ENCODE results near the gene TP63.

Gene TP63

DNA sequence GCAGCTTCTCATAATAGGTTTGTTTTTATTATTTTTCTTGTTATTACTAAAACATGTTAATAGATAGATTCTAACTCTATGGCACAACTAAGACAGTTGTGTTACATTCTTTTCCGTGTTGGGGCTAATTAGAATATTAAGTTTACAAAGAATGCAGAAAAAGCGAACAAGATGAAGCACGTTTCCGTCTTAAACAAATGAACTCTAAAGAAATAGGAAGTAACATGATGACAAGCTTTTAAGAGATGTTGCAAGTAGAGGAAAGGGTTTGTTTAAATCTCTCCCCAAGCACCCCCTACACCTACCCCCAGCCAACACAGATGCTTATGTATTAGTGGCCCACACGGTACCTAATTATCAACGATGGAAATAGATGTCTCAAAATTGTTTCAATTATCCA lies 207.1 kb downstream of the TP63 start:
- H3K27ac Mint-ChIP-seq: no peak overlapping the region
- peaks cover 5% of the 10 kb centered on the region for H3K27me3 Mint-ChIP-seq
- H3K9me3 Mint-ChIP-seq: no peaks in the 10 kb centered on the region
- no peak overlapping the region for H3K4me3 Mint-ChIP-seq
- peaks cover 13% of the 10 kb centered on the region for H3K4me1 Mint-ChIP-seq (ENCODE audit: low read depth)
- H3K36me3 Mint-ChIP-seq (ENCODE audit: low read depth): no peaks in the 10 kb centered on the region

DNA sequence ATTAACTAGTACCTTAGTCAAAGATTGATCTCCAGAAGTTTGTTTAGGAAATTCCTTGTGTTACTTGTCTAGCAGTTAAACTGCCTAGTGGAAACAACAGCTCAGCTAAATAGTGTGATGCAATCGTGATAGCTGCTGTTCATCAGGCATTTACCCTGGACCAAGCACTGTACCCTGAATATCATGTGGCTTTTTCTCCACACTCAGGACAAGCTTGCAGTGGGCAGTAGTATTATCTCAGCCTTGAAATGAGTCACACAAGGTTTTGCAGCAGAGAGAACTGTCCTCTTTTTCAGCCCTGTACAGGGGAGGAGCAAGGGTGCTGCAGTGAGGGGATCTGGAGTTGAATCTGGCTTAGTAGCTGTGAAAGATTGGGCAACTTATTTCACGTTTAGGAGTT lies 208.4 kb downstream of the TP63 start:
- H3K9me3 Mint-ChIP-seq: no peaks in the 10 kb centered on the region
- H3K27ac Mint-ChIP-seq: no peak overlapping the region
- H3K4me3 Mint-ChIP-seq: no peak overlapping the region
- H3K36me3 Mint-ChIP-seq (ENCODE audit: low read depth): no peaks in the 10 kb centered on the region
- H3K4me1 Mint-ChIP-seq (ENCODE audit: low read depth): peaks cover 13% of the 10 kb centered on the region
- peaks cover 5% of the 10 kb centered on the region for H3K27me3 Mint-ChIP-seq

DNA sequence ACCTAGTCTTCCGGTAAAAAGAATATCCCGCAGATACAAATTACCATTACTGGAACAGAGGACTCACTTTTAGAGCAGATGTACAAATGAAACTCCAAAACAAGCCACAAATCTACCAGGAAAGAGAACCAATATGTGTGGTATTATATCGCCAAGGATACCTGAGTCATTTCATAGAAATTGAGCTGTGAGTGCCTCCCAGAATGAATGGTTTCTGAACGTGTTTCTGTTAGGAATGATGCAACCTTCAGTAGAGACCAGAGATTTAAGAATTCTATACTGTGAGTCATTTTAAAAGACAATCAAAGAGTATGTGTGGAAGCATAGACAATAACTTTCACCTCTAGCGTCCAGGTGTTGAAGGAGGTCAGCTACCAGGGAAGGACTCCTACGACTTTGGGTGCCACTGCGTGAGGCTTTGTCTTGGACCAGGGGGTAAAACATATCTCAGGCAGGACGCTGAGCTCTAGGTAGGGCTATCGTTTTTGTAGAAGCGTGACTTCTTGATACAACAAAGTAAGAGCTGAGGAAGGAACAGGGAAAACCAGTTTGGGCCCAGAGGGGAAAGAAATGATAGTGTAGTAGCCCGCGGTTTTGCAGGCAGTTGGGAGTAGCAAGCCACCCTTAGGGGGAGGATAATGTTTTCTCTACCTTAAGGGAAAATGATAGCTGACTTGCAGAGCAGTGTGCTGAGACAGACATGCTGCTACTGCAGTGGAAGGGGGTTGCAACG lies 210.4 kb downstream of the TP63 start:
- Mint-ChIP-seq H3K4me1 (ENCODE audit: low read depth) (peaks cover 13% of the 10 kb centered on the region), H3K27ac (peak overlapping the region; percentile 9), H3K4me3 (no peak overlapping the region)

DNA sequence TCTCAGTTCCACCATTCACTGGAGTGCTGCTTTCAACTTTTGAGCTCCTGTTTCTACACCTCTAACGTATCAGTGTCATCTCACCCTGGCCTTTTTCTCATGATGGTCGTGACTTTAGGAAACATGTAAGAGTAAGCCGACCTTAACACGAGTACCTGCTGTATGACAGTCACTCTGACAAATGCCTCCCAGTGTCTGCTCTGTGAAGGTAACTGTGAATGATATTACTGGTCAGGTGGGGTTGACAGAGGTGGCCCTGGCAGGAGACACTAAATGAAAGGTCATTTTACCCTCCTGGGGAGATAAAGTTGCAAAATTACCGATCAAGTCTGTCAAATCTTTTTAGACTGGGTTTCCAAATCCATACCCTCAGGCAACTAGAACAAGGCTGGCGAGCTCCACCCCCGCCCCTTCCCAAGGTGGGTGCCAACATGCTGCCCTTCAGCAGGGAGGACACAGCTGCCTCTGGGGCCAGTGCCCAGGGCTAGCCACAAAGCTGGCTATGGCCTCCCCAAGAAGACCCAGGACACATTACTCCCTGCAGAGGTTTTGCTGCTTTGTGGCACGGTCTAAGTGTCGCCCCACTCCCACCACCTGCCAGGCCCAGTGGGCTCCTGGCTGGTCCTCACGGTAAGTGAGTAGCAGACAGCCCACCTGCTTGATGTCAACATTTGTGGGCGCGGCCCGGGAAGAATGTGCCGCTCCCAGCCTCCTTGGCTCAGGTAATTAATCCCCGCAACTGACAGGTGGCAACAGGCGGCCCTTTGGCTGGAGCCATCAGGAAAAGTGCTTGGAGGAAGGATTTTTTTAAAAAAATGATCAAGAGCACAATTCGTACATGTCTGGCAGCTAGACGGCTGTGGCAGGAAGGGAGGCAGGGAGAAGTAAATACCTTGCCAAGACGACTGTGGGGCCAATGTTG lies 211.8 kb downstream of the TP63 start:
- no peak overlapping the region for H3K27ac Mint-ChIP-seq
- peaks cover 13% of the 10 kb centered on the region for H3K4me1 Mint-ChIP-seq (ENCODE audit: low read depth)
- no peaks in the 10 kb centered on the region for H3K36me3 Mint-ChIP-seq (ENCODE audit: low read depth)
- no peaks in the 10 kb centered on the region for H3K9me3 Mint-ChIP-seq
- H3K4me3 Mint-ChIP-seq: no peak overlapping the region
- peaks cover 4% of the 10 kb centered on the region for H3K27me3 Mint-ChIP-seq

More for the DNA sequence above, 210.4 kb downstream of the TP63 start:
- no peaks in the 10 kb centered on the region for H3K36me3 Mint-ChIP-seq (ENCODE audit: low read depth)
- no peaks in the 10 kb centered on the region for H3K9me3 Mint-ChIP-seq
- peaks cover 5% of the 10 kb centered on the region for H3K27me3 Mint-ChIP-seq

- peaks cover 13% of the 10 kb centered on the region for H3K4me1 Mint-ChIP-seq (ENCODE audit: low read depth)
- no peak overlapping the region for H3K4me3 Mint-ChIP-seq
- no peaks in the 10 kb centered on the region for H3K36me3 Mint-ChIP-seq (ENCODE audit: low read depth)
- H3K9me3 Mint-ChIP-seq: no peaks in the 10 kb centered on the region
- H3K27me3 Mint-ChIP-seq: no peaks in the 10 kb centered on the region
- no peak overlapping the region for H3K27ac Mint-ChIP-seq
Observed at GRCh38 chr3:189845069-189845468, 213.9 kb downstream of the TP63 start.

GRCh38 chr3:189848395-189849040 lies 217.3 kb downstream of the TP63 start:
- Mint-ChIP-seq H3K9me3 (no peaks in the 10 kb centered on the region), H3K4me1 (ENCODE audit: low read depth) (no peaks in the 10 kb centered on the region), H3K27me3 (no peaks in the 10 kb centered on the region)

DNA sequence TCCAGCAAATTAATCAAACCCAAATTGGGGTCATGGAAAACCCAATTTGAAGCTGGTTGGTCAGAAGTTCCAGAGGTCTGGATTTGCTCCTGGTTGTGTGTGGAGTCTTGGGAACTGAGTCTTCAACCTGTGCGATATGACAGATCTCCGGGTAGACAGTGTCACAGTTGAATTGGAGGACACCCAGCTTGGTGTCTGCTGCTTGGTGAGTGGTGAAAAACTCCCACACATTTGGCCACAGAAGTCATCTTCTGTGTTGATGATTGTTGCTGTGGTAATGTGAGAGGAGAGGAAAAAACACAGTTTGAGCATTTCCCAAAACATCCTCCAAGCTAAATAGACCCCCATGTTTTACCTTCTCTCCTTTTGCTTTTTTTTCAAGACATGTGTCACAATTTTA lies 218.1 kb downstream of the TP63 start:
- no peaks in the 10 kb centered on the region for H3K36me3 Mint-ChIP-seq (ENCODE audit: low read depth)
- H3K4me3 Mint-ChIP-seq: no peak overlapping the region
- no peaks in the 10 kb centered on the region for H3K4me1 Mint-ChIP-seq (ENCODE audit: low read depth)
- no peak overlapping the region for H3K27ac Mint-ChIP-seq
- H3K9me3 Mint-ChIP-seq: no peaks in the 10 kb centered on the region
- H3K27me3 Mint-ChIP-seq: no peaks in the 10 kb centered on the region

More at GRCh38 chr3:189848395-189849040, 217.3 kb downstream of the TP63 start:
- no peaks in the 10 kb centered on the region for H3K36me3 Mint-ChIP-seq (ENCODE audit: low read depth)
- H3K27ac Mint-ChIP-seq: no peak overlapping the region
- no peak overlapping the region for H3K4me3 Mint-ChIP-seq

DNA sequence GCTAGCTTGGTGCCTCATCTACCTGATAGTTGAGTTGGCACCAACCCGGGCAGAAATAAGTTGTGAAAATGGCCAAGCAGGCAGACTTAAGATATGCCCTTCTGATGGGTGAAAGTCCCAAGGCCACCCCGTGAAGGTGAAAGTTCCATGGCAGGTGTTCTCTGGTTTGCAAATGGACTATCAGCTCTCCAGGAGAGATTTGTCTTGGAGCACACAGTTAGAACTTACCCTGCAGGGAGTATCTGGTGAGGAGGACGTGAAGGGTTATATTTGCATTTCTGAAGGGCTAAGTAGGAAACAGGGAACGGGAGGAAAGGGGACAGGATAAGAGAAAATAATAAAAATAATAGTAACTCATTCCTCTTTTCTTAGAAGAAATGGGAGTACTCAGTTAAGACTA lies 220.5 kb downstream of the TP63 start:
- H3K4me3 Mint-ChIP-seq: no peak overlapping the region
- H3K4me1 Mint-ChIP-seq (ENCODE audit: low read depth): no peaks in the 10 kb centered on the region
- H3K27ac Mint-ChIP-seq: no peak overlapping the region
- no peaks in the 10 kb centered on the region for H3K27me3 Mint-ChIP-seq
- H3K36me3 Mint-ChIP-seq (ENCODE audit: low read depth): no peaks in the 10 kb centered on the region
- H3K9me3 Mint-ChIP-seq: no peaks in the 10 kb centered on the region

DNA sequence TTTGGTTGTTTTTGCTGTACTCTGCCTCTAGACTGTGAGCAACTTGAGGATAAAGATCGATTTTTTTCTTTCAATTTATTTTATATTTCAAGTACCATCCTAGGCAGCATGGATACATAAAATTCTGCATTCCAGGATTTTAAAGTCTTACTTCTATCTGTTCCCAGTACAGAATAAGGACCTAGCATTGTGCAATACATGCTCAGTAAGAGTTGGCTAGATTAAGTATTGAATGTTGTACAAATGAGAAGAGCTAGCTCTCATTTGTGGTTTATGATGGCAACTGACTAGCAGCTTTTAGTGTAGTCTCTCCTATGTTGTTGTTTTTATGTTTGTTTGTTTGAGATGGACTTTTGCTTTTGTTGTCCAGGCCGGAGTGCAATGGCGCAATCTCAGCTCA lies 222.7 kb downstream of the TP63 start:
- H3K4me3 Mint-ChIP-seq: no peak overlapping the region
- H3K36me3 Mint-ChIP-seq (ENCODE audit: low read depth): no peaks in the 10 kb centered on the region
- H3K27me3 Mint-ChIP-seq: no peaks in the 10 kb centered on the region
- H3K27ac Mint-ChIP-seq: no peak overlapping the region
- no peaks in the 10 kb centered on the region for H3K4me1 Mint-ChIP-seq (ENCODE audit: low read depth)
- no peaks in the 10 kb centered on the region for H3K9me3 Mint-ChIP-seq

DNA sequence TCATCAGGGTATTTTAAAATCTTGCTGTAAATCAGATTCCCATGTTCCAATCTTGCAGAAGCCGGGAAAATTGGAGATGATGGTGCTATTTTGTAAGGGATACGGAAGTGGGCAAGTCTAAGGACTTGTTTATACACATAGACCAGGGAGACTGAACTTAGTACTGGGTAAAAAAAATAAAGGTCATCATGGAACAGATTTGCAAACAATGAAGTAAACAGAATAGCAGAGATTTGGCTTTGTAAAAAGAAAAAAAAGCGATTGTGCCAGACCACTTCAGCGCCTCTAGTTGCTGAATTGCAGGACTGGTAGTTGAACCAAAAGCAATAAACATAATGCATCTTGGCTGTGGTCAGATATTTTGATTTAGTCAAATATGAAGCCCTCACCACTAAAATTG lies 229.1 kb downstream of the TP63 start:
- Mint-ChIP-seq H3K4me3 (no peak overlapping the region), H3K9me3 (no peaks in the 10 kb centered on the region), H3K36me3 (ENCODE audit: low read depth) (no peaks in the 10 kb centered on the region), H3K4me1 (ENCODE audit: low read depth) (no peaks in the 10 kb centered on the region), H3K27me3 (no peaks in the 10 kb centered on the region), H3K27ac (no peak overlapping the region)

- Mint-ChIP-seq H3K27me3 (no peaks in the 10 kb centered on the region), H3K4me1 (ENCODE audit: low read depth) (no peaks in the 10 kb centered on the region), H3K27ac (no peak overlapping the region), H3K4me3 (no peak overlapping the region), H3K36me3 (ENCODE audit: low read depth) (no peaks in the 10 kb centered on the region), H3K9me3 (no peaks in the 10 kb centered on the region)
Observed at GRCh38 chr3:189862385-189862998, 231.3 kb downstream of the TP63 start.

DNA sequence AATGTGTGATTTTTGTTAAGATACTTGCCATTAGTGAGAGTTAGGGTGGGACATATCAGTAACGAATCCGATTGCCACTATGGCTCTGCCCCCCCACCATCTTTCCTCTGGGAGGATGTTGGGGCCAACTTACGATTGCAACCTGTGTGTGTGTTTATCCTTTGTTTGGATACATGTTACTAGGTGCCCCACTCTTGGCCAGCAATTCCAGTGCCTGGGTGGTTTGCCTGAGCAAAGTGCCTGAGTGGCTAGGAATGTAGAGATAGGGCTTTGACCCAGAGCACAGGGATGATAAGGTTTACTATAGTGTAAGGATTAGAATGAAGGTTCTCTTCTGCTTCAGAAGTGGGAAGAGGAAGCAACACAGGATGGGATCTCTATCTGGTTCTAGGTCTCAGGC lies 231.8 kb downstream of the TP63 start:
- no peaks in the 10 kb centered on the region for H3K4me1 Mint-ChIP-seq (ENCODE audit: low read depth)
- H3K27me3 Mint-ChIP-seq: no peaks in the 10 kb centered on the region
- H3K9me3 Mint-ChIP-seq: no peaks in the 10 kb centered on the region
- H3K27ac Mint-ChIP-seq: no peak overlapping the region
- no peaks in the 10 kb centered on the region for H3K36me3 Mint-ChIP-seq (ENCODE audit: low read depth)
- no peak overlapping the region for H3K4me3 Mint-ChIP-seq

DNA sequence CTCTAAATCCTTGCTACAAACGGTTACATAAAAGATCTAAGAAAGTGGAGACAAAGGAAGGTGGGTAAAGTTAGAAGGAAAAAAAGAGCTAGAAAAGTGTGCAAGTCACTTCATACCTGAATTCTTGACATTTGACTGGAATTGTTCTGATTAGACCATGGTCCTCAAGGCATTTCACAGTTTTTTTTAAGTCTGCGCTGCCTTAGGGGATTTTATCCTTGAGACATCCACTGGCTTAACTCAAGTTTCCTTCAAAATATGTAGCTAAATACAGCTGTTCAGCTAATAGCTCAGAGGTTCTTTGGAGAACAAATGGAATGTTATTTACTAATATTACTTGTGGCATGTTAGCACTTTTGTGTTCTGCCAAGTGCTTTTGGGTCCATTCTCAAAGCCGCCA lies 236.9 kb downstream of the TP63 start:
- Mint-ChIP-seq H3K4me1 (ENCODE audit: low read depth) (no peaks in the 10 kb centered on the region), H3K4me3 (no peak overlapping the region), H3K27ac (no peak overlapping the region), H3K36me3 (ENCODE audit: low read depth) (no peaks in the 10 kb centered on the region), H3K27me3 (peaks cover 3% of the 10 kb centered on the region), H3K9me3 (no peaks in the 10 kb centered on the region)

DNA sequence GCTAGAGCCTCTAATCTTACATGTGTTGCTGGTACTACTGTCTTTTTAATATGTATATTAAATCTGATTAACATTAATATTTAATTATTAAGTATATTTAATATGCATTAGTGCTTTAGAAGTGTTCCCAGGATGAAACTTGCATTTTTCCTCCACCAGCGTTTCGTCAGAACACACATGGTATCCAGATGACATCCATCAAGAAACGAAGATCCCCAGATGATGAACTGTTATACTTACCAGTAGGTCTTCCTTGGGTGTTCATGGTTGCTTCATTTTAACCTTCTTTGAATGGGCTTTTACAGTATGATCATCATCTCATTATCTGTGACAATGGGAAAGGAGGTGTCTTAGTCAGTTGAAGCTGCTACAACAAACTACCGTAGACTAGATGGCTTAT lies 238.0 kb downstream of the TP63 start:
- Mint-ChIP-seq H3K9me3 (no peaks in the 10 kb centered on the region), H3K4me1 (ENCODE audit: low read depth) (no peaks in the 10 kb centered on the region), H3K36me3 (ENCODE audit: low read depth) (no peaks in the 10 kb centered on the region), H3K27ac (no peak overlapping the region), H3K4me3 (no peak overlapping the region), H3K27me3 (peaks cover 3% of the 10 kb centered on the region)

DNA sequence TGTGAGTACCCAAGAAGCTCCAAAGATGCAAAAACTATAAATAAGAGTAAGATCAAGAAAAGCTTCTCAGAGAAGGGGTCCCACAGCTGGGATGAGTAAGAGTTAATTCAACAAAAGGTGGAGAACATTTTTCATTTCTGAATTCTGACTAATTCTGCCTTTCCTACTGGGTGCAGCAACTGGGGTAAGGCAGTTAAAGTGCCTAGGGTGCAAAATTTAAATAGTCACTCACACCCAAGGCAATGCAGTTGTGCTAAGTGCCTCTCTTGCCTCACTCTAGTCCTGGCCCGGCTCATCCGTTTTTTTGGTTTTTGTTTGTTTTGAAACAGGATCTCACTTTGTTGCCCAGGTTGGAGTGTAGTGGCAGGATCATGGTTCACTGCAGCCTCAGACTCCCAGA lies 240.2 kb downstream of the TP63 start:
- Mint-ChIP-seq H3K36me3 (ENCODE audit: low read depth) (no peaks in the 10 kb centered on the region), H3K27me3 (peaks cover 3% of the 10 kb centered on the region), H3K4me1 (ENCODE audit: low read depth) (no peaks in the 10 kb centered on the region), H3K27ac (no peak overlapping the region), H3K4me3 (no peak overlapping the region), H3K9me3 (no peaks in the 10 kb centered on the region)

Measured in stimulated activated naive CD8-positive, alpha-beta T cell treated with anti-CD3 and anti-CD28 coated beads, Interleukin-15, Interleukin-2, amounts not matched to agents 100 ng/mL and 50 ng/mL, for 24 hours (primary cell).